ENCODE data around the gene PRMT2. TPM values are rescaled to one million over a fixed set of nuclear protein-coding genes. Genes with fewer than 3 reads are reported as not detected.

The PRMT2 gene
- polyA plus RNA-seq, 2 of the 4 experiments (the other 2 are of a cell fraction): 69.2 to 75.1 TPM

DNA sequence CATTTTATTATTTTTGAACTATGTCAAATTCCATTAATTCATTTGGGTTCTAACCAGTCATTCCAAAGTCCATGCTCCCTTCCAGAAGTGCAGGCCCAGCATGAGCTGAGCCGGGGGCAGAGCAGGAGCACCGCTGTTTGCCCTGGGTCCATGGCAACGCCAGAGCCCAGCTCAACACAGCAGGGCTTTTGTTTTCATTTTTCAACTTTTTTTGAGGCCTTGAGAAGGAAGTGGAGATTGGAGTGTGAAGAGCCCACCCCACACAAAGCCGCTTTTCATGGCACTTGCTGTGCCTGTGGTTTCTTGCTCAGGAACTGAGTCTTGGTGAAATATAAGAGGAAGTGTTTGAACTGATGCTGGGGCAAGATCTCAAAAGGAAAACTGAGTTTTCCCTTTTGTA is 13.2 kb upstream of the PRMT2 start (continued):
- TF ChIP-seq, protein P1, sequence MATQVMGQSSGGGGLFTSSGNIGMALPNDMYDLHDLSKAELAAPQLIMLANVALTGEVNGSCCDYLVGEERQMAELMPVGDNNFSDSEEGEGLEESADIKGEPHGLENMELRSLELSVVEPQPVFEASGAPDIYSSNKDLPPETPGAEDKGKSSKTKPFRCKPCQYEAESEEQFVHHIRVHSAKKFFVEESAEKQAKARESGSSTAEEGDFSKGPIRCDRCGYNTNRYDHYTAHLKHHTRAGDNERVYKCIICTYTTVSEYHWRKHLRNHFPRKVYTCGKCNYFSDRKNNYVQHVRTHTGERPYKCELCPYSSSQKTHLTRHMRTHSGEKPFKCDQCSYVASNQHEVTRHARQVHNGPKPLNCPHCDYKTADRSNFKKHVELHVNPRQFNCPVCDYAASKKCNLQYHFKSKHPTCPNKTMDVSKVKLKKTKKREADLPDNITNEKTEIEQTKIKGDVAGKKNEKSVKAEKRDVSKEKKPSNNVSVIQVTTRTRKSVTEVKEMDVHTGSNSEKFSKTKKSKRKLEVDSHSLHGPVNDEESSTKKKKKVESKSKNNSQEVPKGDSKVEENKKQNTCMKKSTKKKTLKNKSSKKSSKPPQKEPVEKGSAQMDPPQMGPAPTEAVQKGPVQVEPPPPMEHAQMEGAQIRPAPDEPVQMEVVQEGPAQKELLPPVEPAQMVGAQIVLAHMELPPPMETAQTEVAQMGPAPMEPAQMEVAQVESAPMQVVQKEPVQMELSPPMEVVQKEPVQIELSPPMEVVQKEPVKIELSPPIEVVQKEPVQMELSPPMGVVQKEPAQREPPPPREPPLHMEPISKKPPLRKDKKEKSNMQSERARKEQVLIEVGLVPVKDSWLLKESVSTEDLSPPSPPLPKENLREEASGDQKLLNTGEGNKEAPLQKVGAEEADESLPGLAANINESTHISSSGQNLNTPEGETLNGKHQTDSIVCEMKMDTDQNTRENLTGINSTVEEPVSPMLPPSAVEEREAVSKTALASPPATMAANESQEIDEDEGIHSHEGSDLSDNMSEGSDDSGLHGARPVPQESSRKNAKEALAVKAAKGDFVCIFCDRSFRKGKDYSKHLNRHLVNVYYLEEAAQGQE (IDR thresholded peaks at IDR 0.05): no peak
- TF ChIP-seq BHLHE40 (IDR thresholded peaks at IDR 0.05; ENCODE audit: low read depth, low read length): no peak

DNA sequence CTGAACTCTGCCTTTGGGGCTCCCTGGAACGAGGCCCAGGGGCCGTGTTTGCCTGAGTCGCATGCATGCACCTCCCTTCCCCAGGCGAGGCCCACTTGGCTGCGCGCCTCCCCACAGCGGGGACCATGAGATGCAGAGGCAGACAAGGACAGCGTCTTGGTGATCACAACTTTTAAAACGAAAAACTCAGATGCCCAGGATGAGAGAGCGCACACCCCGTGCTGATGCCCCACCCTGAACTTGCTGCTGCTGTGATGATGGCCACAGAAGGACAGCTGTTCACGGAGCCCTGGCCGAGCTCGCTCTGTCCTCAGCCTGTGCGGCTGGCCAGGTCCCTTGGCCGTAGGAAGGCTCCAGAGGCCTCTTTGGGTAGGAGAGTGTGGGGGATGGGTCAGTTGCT is 11.4 kb upstream of the PRMT2 start:
- Histone ChIP-seq H3K4me2 (no peak overlapping the region), H3K27ac (no peak overlapping the region), H3K4me1 (no peaks in the 10 kb centered on the region), H3K4me3 (no peak overlapping the region), H3K9me3 (peaks cover 15% of the 10 kb centered on the region; the same call in 2 of the 3 replicates)
- ATAC-seq (no peak), DNase-seq (ENCODE audit: low read depth in 1 of 2, low spot score in 1 of 2) (no peak), FAIRE-seq (no peak)
- ChIA-PET CTCF (no interaction called here), POLR2A (no interaction called here)
- 85% methylated on average over 16 of the region's 16 CpGs for WGBS (ENCODE audit: missing lambda C conversion rate)
- no peak for TF ChIP-seq ZSCAN20 (CRISPR knock-in tag; IDR thresholded peaks at IDR 0.05)
- TF ChIP-seq JUNB (IDR thresholded peaks at IDR 0.05): no peak
- TF ChIP-seq, protein P2, sequence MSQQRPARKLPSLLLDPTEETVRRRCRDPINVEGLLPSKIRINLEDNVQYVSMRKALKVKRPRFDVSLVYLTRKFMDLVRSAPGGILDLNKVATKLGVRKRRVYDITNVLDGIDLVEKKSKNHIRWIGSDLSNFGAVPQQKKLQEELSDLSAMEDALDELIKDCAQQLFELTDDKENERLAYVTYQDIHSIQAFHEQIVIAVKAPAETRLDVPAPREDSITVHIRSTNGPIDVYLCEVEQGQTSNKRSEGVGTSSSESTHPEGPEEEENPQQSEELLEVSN (IDR thresholded peaks at IDR 0.05; ENCODE audit: borderline replicate concordance, low read depth): no peak
- no peak for TF ChIP-seq GATA3 (IDR thresholded peaks at IDR 0.05; ENCODE audit: borderline replicate concordance)
- TF ChIP-seq CHD2 (IDR thresholded peaks at IDR 0.05; ENCODE audit: low read length, partially characterized antibody): no peak
- TF ChIP-seq NFE2L2 (conservative IDR thresholded peaks at IDR 0.05; ENCODE audit: low read length): no peak
- no peak for TF ChIP-seq PHF8 (IDR thresholded peaks at IDR 0.05; ENCODE audit: borderline replicate concordance, low read depth)

DNA sequence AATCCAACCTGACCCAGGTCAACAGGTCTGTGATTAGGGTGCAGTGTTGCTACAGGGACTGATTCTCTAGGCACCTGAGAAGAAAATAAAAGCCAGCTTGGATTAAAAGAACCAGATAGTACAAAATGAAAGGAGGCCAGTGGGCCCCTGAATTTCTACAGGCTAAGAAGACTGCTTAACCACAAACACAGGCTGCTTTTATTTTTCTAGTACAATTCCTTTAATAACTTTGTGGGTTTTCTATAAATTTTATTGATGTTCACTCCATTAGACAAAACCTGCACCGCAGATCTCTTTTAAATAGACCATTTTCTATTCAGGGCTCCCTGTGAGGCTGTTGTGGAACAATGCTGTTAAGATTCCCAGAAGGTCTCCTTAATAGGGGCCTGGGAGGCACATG is 9.7 kb upstream of the PRMT2 start:
- FAIRE-seq (no peak), ATAC-seq (no peak), DNase-seq (ENCODE audit: low read depth in 1 of 2, low spot score in 1 of 2) (no peak)
- 0% methylated on average over 1 of the region's 1 CpG for WGBS (ENCODE audit: missing lambda C conversion rate)
- Histone ChIP-seq H3K4me2 (no peak overlapping the region), H3K4me1 (no peaks in the 10 kb centered on the region), H3K4me3 (no peak overlapping the region), H3K27ac (no peak overlapping the region), H3K9me3 (peaks cover 15% of the 10 kb centered on the region; the same call in 2 of the 3 replicates)
- TF ChIP-seq EP300 (IDR thresholded peaks at IDR 0.05) (no peak), POLR2AphosphoS2 (conservative IDR thresholded peaks at IDR 0.05; ENCODE audit: low read length) (no peak), MAZ (IDR thresholded peaks at IDR 0.05; ENCODE audit: borderline replicate concordance, low read depth, low read length) (no peak), FOXS1 (CRISPR knock-in tag; IDR thresholded peaks at IDR 0.05) (no peak), EHMT2 (IDR thresholded peaks at IDR 0.05; ENCODE audit: low read depth) (no peak), RARB (CRISPR knock-in tag; IDR thresholded peaks at IDR 0.05) (no peak), ZFP36 (IDR thresholded peaks at IDR 0.05; ENCODE audit: borderline replicate concordance, partially characterized antibody) (no peak), RFX5 (IDR thresholded peaks at IDR 0.05) (no peak)
- TF ChIP-seq, protein P3, sequence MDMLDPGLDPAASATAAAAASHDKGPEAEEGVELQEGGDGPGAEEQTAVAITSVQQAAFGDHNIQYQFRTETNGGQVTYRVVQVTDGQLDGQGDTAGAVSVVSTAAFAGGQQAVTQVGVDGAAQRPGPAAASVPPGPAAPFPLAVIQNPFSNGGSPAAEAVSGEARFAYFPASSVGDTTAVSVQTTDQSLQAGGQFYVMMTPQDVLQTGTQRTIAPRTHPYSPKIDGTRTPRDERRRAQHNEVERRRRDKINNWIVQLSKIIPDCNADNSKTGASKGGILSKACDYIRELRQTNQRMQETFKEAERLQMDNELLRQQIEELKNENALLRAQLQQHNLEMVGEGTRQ (IDR thresholded peaks at IDR 0.05): no peak
- TF ChIP-seq, protein P4, sequence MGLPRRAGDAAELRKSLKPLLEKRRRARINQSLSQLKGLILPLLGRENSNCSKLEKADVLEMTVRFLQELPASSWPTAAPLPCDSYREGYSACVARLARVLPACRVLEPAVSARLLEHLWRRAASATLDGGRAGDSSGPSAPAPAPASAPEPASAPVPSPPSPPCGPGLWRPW (IDR thresholded peaks at IDR 0.05): no peak
- ChIA-PET POLR2A (no interaction called here), CTCF (no interaction called here)

Measured in A549 (cell line).